ENCODE results near the gene IQGAP1.

The IQGAP1 gene

DNA sequence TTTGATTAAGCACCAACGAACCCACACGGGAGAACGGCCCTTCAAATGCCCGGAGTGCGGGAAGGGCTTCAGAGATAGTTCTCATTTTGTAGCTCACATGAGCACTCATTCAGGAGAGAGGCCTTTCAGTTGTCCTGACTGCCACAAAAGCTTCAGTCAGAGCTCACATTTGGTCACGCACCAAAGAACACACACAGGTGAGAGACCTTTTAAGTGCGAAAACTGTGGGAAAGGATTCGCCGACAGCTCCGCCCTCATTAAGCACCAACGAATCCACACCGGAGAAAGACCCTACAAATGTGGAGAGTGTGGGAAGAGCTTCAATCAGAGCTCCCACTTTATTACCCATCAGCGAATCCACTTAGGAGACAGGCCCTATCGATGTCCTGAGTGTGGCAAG, 27.3 kb upstream of the IQGAP1 start:
- H3K27ac ChIP-seq (ENCODE audit: extremely low read depth, low read depth, low read length) = no peak overlapping the region

DNA sequence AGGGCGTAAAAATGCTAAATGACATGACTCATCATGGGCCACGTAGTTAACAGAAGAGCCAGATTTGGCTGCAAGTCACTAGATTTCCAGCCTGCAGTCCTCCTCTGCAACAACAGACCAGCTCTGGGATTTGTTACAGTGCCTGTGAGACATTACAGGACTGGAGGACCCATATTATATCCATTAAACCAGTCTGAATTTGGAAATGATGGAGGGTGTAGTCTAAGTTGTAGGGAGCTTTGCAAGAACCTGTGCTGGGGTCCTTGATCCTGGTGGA, 25.2 kb upstream of the IQGAP1 start:
- CTCF ChIA-PET = interaction anchor here (0.6 to 5.5 kb wide), 16 partner anchors 9 to 569 kb away, joined by 3 to 82 read pairs (median 5); partner anchors contain the start of genes HDDC3 and ZNF774
- POLR2A ChIA-PET = interaction anchor here (0.8 to 2.2 kb wide), 2 partner anchors 11 to 25 kb away, joined by 4 to 10 read pairs; partner anchors contain the start of genes IQGAP1 and ZNF774
- Histone ChIP-seq H3K4me1 (ENCODE audit: control insufficient read depth, insufficient read depth, low read length) (no peaks in the 10 kb centered on the region), H3K4me3 (ENCODE audit: low read depth, low read length) (no peak overlapping the region), H3K27ac (ENCODE audit: extremely low read depth, low read depth, low read length) (no peak overlapping the region), H3K36me3 (ENCODE audit: control insufficient read depth in 2 of 2, insufficient read depth in 1 of 2, low read length in 2 of 2) (peaks cover 21 to 26% of the 10 kb centered on the region in 2 experiments; a peak in 2 of 3 replicates), H3K9me3 (ENCODE audit: control insufficient read depth, insufficient read depth, low read depth, low read length) (no peaks in the 10 kb centered on the region)
- no peak for TF ChIP-seq ZNF529 (tag by site-specific recombination; IDR thresholded peaks at IDR 0.05; ENCODE audit: insufficient replicate concordance)
- TF ChIP-seq YY2 (tag by site-specific recombination; IDR thresholded peaks at IDR 0.05) = no peak
- no peak for TF ChIP-seq YY1 (tag by site-specific recombination; IDR thresholded peaks at IDR 0.05)
- TF ChIP-seq, protein P1, sequence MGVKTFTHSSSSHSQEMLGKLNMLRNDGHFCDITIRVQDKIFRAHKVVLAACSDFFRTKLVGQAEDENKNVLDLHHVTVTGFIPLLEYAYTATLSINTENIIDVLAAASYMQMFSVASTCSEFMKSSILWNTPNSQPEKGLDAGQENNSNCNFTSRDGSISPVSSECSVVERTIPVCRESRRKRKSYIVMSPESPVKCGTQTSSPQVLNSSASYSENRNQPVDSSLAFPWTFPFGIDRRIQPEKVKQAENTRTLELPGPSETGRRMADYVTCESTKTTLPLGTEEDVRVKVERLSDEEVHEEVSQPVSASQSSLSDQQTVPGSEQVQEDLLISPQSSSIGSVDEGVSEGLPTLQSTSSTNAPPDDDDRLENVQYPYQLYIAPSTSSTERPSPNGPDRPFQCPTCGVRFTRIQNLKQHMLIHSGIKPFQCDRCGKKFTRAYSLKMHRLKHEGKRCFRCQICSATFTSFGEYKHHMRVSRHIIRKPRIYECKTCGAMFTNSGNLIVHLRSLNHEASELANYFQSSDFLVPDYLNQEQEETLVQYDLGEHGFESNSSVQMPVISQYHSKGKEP (tag by site-specific recombination; IDR thresholded peaks at IDR 0.05) = no peak
- TF ChIP-seq ZBTB17 (tag by site-specific recombination; IDR thresholded peaks at IDR 0.05) = peak; percentile 38; the same call in 1 of the 2 replicates

More for the DNA sequence above, 27.3 kb upstream of the IQGAP1 start:
- TF ChIP-seq ZNF221 (tag by site-specific recombination; IDR thresholded peaks at IDR 0.05; ENCODE audit: borderline replicate concordance) = no peak
- no peak for TF ChIP-seq KLF9 (tag by site-specific recombination; IDR thresholded peaks at IDR 0.05; ENCODE audit: low read depth)
- no peak for TF ChIP-seq ZNF792 (tag by site-specific recombination; IDR thresholded peaks at IDR 0.05)
- TF ChIP-seq ZNF623 (tag by site-specific recombination; IDR thresholded peaks at IDR 0.05) = no peak
- no peak for TF ChIP-seq HOXC10 (CRISPR knock-in tag; IDR thresholded peaks at IDR 0.05)
- no peak for TF ChIP-seq ZNF510 (tag by site-specific recombination; IDR thresholded peaks at IDR 0.05; ENCODE audit: insufficient replicate concordance)
- TF ChIP-seq ZNF549 (tag by site-specific recombination; IDR thresholded peaks at IDR 0.05) = no peak
- TF ChIP-seq ZNF776 (tag by site-specific recombination; IDR thresholded peaks at IDR 0.05; ENCODE audit: borderline replicate concordance) = no peak
- no peak for TF ChIP-seq ZNF10 (tag by site-specific recombination; IDR thresholded peaks at IDR 0.05)
- no peak for TF ChIP-seq ZNF76 (tag by site-specific recombination; IDR thresholded peaks at IDR 0.05; ENCODE audit: borderline replicate concordance, low read depth)
- TF ChIP-seq YY2 (tag by site-specific recombination; IDR thresholded peaks at IDR 0.05) = no peak
- no peak for TF ChIP-seq ZNF140 (tag by site-specific recombination; IDR thresholded peaks at IDR 0.05)
- no peak for TF ChIP-seq KLF16 (tag by site-specific recombination; IDR thresholded peaks at IDR 0.05)
- no peak for TF ChIP-seq KLF10 (tag by site-specific recombination; IDR thresholded peaks at IDR 0.05)
- no peak for TF ChIP-seq ZNF621 (tag by site-specific recombination; IDR thresholded peaks at IDR 0.05)
- TF ChIP-seq ZNF626 (tag by site-specific recombination; IDR thresholded peaks at IDR 0.05) = no peak
- no peak for TF ChIP-seq ZBTB26 (tag by site-specific recombination; optimal IDR thresholded peaks at IDR 0.05)
- TF ChIP-seq, protein P2, sequence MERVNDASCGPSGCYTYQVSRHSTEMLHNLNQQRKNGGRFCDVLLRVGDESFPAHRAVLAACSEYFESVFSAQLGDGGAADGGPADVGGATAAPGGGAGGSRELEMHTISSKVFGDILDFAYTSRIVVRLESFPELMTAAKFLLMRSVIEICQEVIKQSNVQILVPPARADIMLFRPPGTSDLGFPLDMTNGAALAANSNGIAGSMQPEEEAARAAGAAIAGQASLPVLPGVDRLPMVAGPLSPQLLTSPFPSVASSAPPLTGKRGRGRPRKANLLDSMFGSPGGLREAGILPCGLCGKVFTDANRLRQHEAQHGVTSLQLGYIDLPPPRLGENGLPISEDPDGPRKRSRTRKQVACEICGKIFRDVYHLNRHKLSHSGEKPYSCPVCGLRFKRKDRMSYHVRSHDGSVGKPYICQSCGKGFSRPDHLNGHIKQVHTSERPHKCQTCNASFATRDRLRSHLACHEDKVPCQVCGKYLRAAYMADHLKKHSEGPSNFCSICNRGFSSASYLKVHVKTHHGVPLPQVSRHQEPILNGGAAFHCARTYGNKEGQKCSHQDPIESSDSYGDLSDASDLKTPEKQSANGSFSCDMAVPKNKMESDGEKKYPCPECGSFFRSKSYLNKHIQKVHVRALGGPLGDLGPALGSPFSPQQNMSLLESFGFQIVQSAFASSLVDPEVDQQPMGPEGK (tag by site-specific recombination; IDR thresholded peaks at IDR 0.05) = no peak
- Histone ChIP-seq H3K9me3 (ENCODE audit: control insufficient read depth, insufficient read depth, low read depth, low read length) (no peaks in the 10 kb centered on the region), H3K4me3 (ENCODE audit: low read depth, low read length) (no peak overlapping the region), H3K36me3 (ENCODE audit: control insufficient read depth in 2 of 2, insufficient read depth in 1 of 2, low read length in 2 of 2) (peaks cover 32 to 39% of the 10 kb centered on the region in 2 experiments), H3K4me1 (ENCODE audit: control insufficient read depth, insufficient read depth, low read length) (no peaks in the 10 kb centered on the region)
- ChIA-PET CTCF (interaction anchor here (0.6 to 5.5 kb wide), 11 partner anchors 13 to 289 kb away, joined by 3 to 82 read pairs (median 4); no protein-coding TSS in a partner anchor), POLR2A (interaction anchor here (2.0 to 2.6 kb wide), 2 partner anchors 8 to 28 kb away, joined by 7 to 10 read pairs; partner anchors contain the start of genes IQGAP1 and ZNF774)

Data from HEK293 (cell line).